H1 (cell line): ENCODE data around the gene ARHGAP27. TPM values are rescaled to one million over a fixed set of nuclear protein-coding genes. Genes with fewer than 3 reads are reported as not detected.

ENCODE experiments used
- CEBPB ChIP-seq: IDR thresholded peaks from 2 replicates; pipeline ENCODE4 v1.6.1; 2012; ENCODE audit warnings: low read depth, low read length
- CTBP2 ChIP-seq: IDR thresholded peaks from 2 replicates; pipeline ENCODE4 v1.7.0; 2011; ENCODE audit warnings: borderline replicate concordance, mild to moderate bottlenecking, moderate library complexity, mixed read lengths, low read length; ENCODE audit not compliant: insufficient read depth, insufficient read length
- GABPA ChIP-seq: IDR thresholded peaks from 2 replicates; pipeline ENCODE4 v1.6.1; 2011; ENCODE audit warnings: mild to moderate bottlenecking, low read length, moderate library complexity, borderline replicate concordance; ENCODE audit not compliant: insufficient read depth
- HDAC2 ChIP-seq, 2 experiments: fragments of 300-600 bp in 1 of 2; sonication (generic) in 1 of 2; IDR thresholded peaks; 2 replicates each; pipeline ENCODE4 v1.6.1; 2011 to 2012; ENCODE audit warnings: low read depth in 2 of 2, low read length in 2 of 2, mild to moderate bottlenecking in 2 of 2, moderate library complexity in 2 of 2, borderline replicate concordance in 1 of 2, inconsistent platforms in 1 of 2
- JUN ChIP-seq: IDR thresholded peaks from 2 replicates; pipeline ENCODE4 v1.6.1; 2011; ENCODE audit warnings: low read depth, mild to moderate bottlenecking, improper control_type of control experiment, low read length
- JUND ChIP-seq: IDR thresholded peaks from 2 replicates; pipeline ENCODE4 v1.6.1; 2011; ENCODE audit warnings: mild to moderate bottlenecking, improper control_type of control experiment, low read length
- KDM1A ChIP-seq: fragments of 200-600, 300-600 bp; sonication (generic); IDR thresholded peaks from 2 replicates; pipeline ENCODE4 v1.7.1; 2016; ENCODE audit warnings: mild to moderate bottlenecking, low read length, borderline replicate concordance
- KDM5A ChIP-seq: fragments of 200-600 bp; IDR thresholded peaks from 2 replicates; pipeline ENCODE4 v1.7.1; 2012; ENCODE audit warnings: mild to moderate bottlenecking, low read length, inconsistent platforms, mixed read lengths
- MAX ChIP-seq: IDR thresholded peaks from 2 replicates; pipeline ENCODE4 v1.6.1; 2012; ENCODE audit warnings: inconsistent platforms
- NRF1 ChIP-seq: IDR thresholded peaks from 2 replicates; pipeline ENCODE4 v1.6.1; 2011; ENCODE audit warnings: mild to moderate bottlenecking, low read depth, low read length, improper control_type of control experiment
- RAD21 ChIP-seq, 2 experiments: IDR thresholded peaks in 1 of 2; conservative IDR thresholded peaks in 1 of 2; 2 replicates each; pipeline ENCODE4 v1.6.1; 2011; ENCODE audit warnings: low read depth in 2 of 2, low read length in 2 of 2, improper control_type of control experiment in 1 of 2, inconsistent platforms in 1 of 2, mild to moderate bottlenecking in 1 of 2, moderate library complexity in 1 of 2
- RBBP5 ChIP-seq: IDR thresholded peaks from 2 replicates; pipeline ENCODE4 v1.7.1; 2012; ENCODE audit warnings: low read depth, mild to moderate bottlenecking, inconsistent platforms, low read length, moderate library complexity, borderline replicate concordance
- RFX5 ChIP-seq: IDR thresholded peaks from 2 replicates; pipeline ENCODE4 v1.6.1; 2011; ENCODE audit warnings: low read depth, low read length, improper control_type of control experiment, borderline replicate concordance
- SAP30 ChIP-seq: fragments of 300-600 bp; sonication (generic); IDR thresholded peaks from 2 replicates; pipeline ENCODE4 v1.7.1; 2012; ENCODE audit warnings: low read length, moderate library complexity, mild to moderate bottlenecking, inconsistent platforms; ENCODE audit not compliant: insufficient read depth, insufficient replicate concordance
- SIRT6 ChIP-seq: IDR thresholded peaks from one replicate; pipeline ENCODE4 v1.7.1; 2012; ENCODE audit warnings: low read length, inconsistent platforms
- SP1 ChIP-seq: IDR thresholded peaks from 2 replicates; pipeline ENCODE4 v1.6.1; 2011; ENCODE audit warnings: low read depth, low read length
- SRF ChIP-seq: IDR thresholded peaks from 2 replicates; pipeline ENCODE4 v1.6.1; 2011; ENCODE audit warnings: mild to moderate bottlenecking, low read depth, low read length, moderate library complexity
- SUZ12 ChIP-seq: fragments of 200-600 bp; sonication (generic); IDR thresholded peaks from 2 replicates; pipeline ENCODE4 v1.6.1; 2012; ENCODE audit warnings: mild to moderate bottlenecking, inconsistent platforms, low read length, moderate library complexity, mixed read lengths
- TAF7 ChIP-seq: optimal IDR thresholded peaks from 2 replicates; pipeline ENCODE3; 2011; ENCODE audit warnings: low read depth, mild to moderate bottlenecking, inconsistent platforms, low read length, moderate library complexity, borderline replicate concordance
- ZNF274 ChIP-seq: IDR thresholded peaks from 2 replicates; pipeline ENCODE4 v1.7.0; 2012; ENCODE audit warnings: low read length, borderline replicate concordance; ENCODE audit errors: extremely low read depth
- polyA plus RNA-seq, 7 experiments: library from polyadenylated mRNA; depleted of rRNA in 3 of 7; stranded (reverse) in 5 of 7; unstranded in 2 of 7; fragments of >200 nt in 5 of 7; fragments of 200-250 nt in 2 of 7; gene quantifications; 1 replicate in 5 of 7; 2 replicates in 1 of 7; 4 replicates in 1 of 7; pipeline versions ENCODE4 v1.2.1 to v1.2.3, GENCODE V29; 2011 to 2013; ENCODE audit warnings: missing spikeins in 2 of 7, mixed read lengths in 2 of 7
- total RNA-seq: library from RNA; stranded (reverse); fragmentation: NEBNext Ultra II Directional; extraction: Animal tissue kit (Norgen Biotek cat#: 25700); gene quantifications from 2 replicates; pipeline ENCODE4 v1.2.1, GENCODE V29; 2021
- TF ChIP-seq, protein P1 (sequence below), 3 experiments: IDR thresholded peaks; 1 replicate in 2 of 3; 2 replicates in 1 of 3; pipeline versions ENCODE4 v1.5.1 to v1.6.1; 2011; ENCODE audit warnings: low read length in 3 of 3, mild to moderate bottlenecking in 3 of 3, inconsistent platforms in 2 of 3, low read depth in 1 of 3, moderate library complexity in 1 of 3; ENCODE audit not compliant: insufficient read depth in 1 of 3; ENCODE audit errors: control extremely low read depth in 1 of 3

The ARHGAP27 gene
- total and polyA plus RNA-seq, 2 of the 8 experiments (the other 6 are each of a cell fraction or from before 2014, with no cell fraction given), result 11.6 to 13.1 TPM

DNA sequence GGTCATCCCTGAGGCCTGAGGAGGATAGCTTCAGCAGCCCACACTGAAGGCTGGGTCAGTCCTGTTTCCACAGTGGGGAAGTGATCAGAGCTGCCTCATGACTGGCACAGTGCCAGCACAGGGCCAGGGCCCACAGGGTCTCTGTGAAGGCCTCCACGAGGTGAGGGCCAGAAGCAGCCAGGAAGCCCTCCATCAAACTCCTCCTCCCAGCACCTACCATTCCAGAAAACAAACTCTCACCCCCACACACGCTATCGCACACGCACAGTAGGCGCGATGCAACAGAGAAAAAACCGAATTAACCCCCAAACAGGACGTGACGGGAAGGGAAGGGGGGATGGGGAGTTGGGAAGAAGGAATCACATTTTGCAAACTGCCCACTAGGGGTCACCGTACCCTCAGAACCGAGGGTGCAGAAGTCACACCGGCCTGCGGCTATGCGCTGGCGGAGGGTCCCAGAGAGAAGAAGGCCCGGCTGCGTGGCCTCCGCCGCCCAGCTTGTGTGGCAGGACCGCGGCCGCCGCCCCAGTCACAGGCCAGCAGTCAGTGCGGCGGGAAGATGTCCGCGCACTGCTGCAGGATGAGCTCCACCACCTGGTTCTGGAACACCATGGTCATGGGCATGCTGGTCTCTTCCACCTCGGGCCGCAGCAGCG lies 37.6 kb downstream of the ARHGAP27 start (continued):
- TF ChIP-seq HDAC2 (IDR thresholded peaks at IDR 0.05; ENCODE audit: borderline replicate concordance in 1 of 2, low read depth in 2 of 2, low read length in 2 of 2), result no peak
- no peak for TF ChIP-seq SIRT6
- TF ChIP-seq NRF1, result no peak
- TF ChIP-seq RBBP5, result peak; percentile 79; the same call in 1 of the 2 replicates
- no peak for TF ChIP-seq SRF
- TF ChIP-seq TAF7, result peak; percentile 74
- no peak for TF ChIP-seq JUN
- no peak for TF ChIP-seq SP1
- no peak for TF ChIP-seq SAP30
- TF ChIP-seq KDM5A, result no peak
- TF ChIP-seq, protein P1, sequence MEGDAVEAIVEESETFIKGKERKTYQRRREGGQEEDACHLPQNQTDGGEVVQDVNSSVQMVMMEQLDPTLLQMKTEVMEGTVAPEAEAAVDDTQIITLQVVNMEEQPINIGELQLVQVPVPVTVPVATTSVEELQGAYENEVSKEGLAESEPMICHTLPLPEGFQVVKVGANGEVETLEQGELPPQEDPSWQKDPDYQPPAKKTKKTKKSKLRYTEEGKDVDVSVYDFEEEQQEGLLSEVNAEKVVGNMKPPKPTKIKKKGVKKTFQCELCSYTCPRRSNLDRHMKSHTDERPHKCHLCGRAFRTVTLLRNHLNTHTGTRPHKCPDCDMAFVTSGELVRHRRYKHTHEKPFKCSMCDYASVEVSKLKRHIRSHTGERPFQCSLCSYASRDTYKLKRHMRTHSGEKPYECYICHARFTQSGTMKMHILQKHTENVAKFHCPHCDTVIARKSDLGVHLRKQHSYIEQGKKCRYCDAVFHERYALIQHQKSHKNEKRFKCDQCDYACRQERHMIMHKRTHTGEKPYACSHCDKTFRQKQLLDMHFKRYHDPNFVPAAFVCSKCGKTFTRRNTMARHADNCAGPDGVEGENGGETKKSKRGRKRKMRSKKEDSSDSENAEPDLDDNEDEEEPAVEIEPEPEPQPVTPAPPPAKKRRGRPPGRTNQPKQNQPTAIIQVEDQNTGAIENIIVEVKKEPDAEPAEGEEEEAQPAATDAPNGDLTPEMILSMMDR (IDR thresholded peaks at IDR 0.05; ENCODE audit: control extremely low read depth in 1 of 3, insufficient read depth in 1 of 3, low read depth in 1 of 3, low read length in 3 of 3), result peak; percentile 82 to 87 (median 87)
- no peak for TF ChIP-seq CEBPB
- peak; percentile 56 for TF ChIP-seq MAX
- TF ChIP-seq RAD21 (IDR thresholded peaks at IDR 0.05 in 1 of 2, conservative IDR thresholded peaks at IDR 0.05 in 1 of 2; ENCODE audit: low read depth in 2 of 2, low read length in 2 of 2), result peak; percentile 87 to 89
- peak; percentile 78 for TF ChIP-seq GABPA
- TF ChIP-seq SUZ12, result no peak
- TF ChIP-seq JUND, result no peak
- TF ChIP-seq CTBP2, result no peak
- no peak for TF ChIP-seq ZNF274
- TF ChIP-seq RFX5, result no peak
- no peak for TF ChIP-seq KDM1A
